ENCODE data around the gene ST7.

GRCh38 chr7:116981939-116982338 is 28.6 kb downstream of the ST7 start:
- no peak for TF ChIP-seq ASH2L (IDR thresholded peaks at IDR 0.05; ENCODE audit: low read length)
- TF ChIP-seq GTF2F1 (IDR thresholded peaks at IDR 0.05; ENCODE audit: borderline replicate concordance, low read depth, low read length): no peak
- TF ChIP-seq CTCF (IDR thresholded peaks at IDR 0.05; ENCODE audit: control extremely low read depth in 1 of 3, insufficient read depth in 1 of 3, low read depth in 1 of 3, low read length in 3 of 3): no peak
- TF ChIP-seq EZH2 (IDR thresholded peaks at IDR 0.05; ENCODE audit: low read depth, low read length, severe bottlenecking): no peak
- no peak for TF ChIP-seq TEAD4 (IDR thresholded peaks at IDR 0.05; ENCODE audit: low read depth, low read length)
- TF ChIP-seq KDM1A (IDR thresholded peaks at IDR 0.05; ENCODE audit: borderline replicate concordance, low read length): no peak
- TF ChIP-seq POLR2A (IDR thresholded peaks at IDR 0.05; ENCODE audit: control extremely low read depth in 1 of 2, low read depth in 2 of 2, low read length in 2 of 2): no peak
- no peak for TF ChIP-seq EP300 (IDR thresholded peaks at IDR 0.05; ENCODE audit: borderline replicate concordance in 1 of 2, low read depth in 2 of 2, low read length in 2 of 2)
- TF ChIP-seq POLR2AphosphoS5 (IDR thresholded peaks at IDR 0.05; ENCODE audit: low read depth, low read length): no peak
- TF ChIP-seq POU5F1 (IDR thresholded peaks at IDR 0.05; ENCODE audit: low read depth, low read length): no peak
- TF ChIP-seq USF2 (IDR thresholded peaks at IDR 0.05; ENCODE audit: low read length): no peak
- no peak for TF ChIP-seq CHD2 (IDR thresholded peaks at IDR 0.05; ENCODE audit: low read length)

Data from H1 (cell line).